C4-2B (cell line): ENCODE results near the gene CHRNE.

Source experiments
- ZFX ChIP-seq: fragments of 450-650 bp; IDR thresholded peaks from 2 replicates; pipeline ENCODE4 v1.6.1; 2017
- TF ChIP-seq, protein P1 (sequence below): fragments of 450-650 bp; conservative IDR thresholded peaks from 2 replicates; pipeline ENCODE4 v1.5.1; 2017; ENCODE audit warnings: mild to moderate bottlenecking

DNA sequence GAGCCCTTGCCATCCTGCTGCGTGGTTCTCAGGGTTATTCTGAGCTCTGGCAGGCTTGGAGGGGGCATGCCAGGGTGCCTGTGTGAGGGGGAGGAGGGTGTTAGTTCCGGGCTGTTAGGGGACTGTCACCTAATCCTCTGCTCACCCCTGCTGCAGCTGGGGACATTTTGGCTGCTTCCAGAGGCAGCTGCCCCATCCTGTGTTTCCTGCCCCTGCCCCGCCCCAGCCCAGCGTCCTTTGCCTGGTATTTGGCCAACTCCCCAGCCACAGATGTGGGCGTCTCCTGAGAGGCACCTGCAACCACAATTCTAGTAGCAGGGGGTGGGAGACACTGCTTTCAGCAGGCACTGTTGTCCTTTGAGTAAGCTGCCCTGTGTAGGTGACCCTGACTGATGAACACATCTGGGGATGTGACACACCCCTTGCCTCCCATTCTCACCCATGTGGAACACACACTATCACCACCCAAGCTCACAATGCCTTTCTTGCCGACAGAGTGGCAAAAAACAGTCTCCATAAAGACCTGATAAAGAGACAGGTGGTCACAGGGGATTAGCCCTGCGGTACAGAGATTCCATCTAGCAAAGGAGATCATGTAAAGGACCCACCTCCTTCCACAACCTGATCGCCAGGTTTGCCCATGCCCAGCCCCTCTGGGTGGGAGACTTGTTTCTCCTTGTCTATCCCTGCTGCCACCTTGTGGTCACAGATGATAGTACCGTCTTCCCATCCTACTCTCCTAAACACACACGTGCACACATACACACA, at the start of gene CHRNE:
- TF ChIP-seq, protein P1, sequence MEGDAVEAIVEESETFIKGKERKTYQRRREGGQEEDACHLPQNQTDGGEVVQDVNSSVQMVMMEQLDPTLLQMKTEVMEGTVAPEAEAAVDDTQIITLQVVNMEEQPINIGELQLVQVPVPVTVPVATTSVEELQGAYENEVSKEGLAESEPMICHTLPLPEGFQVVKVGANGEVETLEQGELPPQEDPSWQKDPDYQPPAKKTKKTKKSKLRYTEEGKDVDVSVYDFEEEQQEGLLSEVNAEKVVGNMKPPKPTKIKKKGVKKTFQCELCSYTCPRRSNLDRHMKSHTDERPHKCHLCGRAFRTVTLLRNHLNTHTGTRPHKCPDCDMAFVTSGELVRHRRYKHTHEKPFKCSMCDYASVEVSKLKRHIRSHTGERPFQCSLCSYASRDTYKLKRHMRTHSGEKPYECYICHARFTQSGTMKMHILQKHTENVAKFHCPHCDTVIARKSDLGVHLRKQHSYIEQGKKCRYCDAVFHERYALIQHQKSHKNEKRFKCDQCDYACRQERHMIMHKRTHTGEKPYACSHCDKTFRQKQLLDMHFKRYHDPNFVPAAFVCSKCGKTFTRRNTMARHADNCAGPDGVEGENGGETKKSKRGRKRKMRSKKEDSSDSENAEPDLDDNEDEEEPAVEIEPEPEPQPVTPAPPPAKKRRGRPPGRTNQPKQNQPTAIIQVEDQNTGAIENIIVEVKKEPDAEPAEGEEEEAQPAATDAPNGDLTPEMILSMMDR, result peak; percentile 94
- no peak for TF ChIP-seq ZFX
